Activated CD4-positive, alpha-beta T cell treated with anti-CD3 and anti-CD28 coated beads for 36 hours (primary cell): Measurements from ENCODE around the gene ZNRF2. TPM values are rescaled to one million over a fixed set of nuclear protein-coding genes. Genes with fewer than 3 reads are reported as not detected.
"Not testable (repeated sequence)": the region's sequence is repeated elsewhere in the genome, so short reads cannot be mapped to it uniquely, and the experiment has no call there.

Source experiments
- ATAC-seq: fragments of 200-7000 bp; cut with Tn5 transposase; one replicate; pipeline ENCODE4 v1.10.0; 2021; ENCODE audit warnings: mild to moderate bottlenecking, moderate library complexity
- CTCF ChIA-PET: fragments of 350-600 bp; sonication (Branson Sonifier 250); formaldehyde crosslinking; loops from one replicate; lab custom pipeline; 2021; ENCODE audit warnings: antibody characterized with exemption; lab: Charles Lee
- POLR2A ChIA-PET: fragments of 350-600 bp; sonication (Branson Sonifier 250); formaldehyde crosslinking; loops from one replicate; lab custom pipeline; 2021; ENCODE audit warnings: antibody characterized with exemption, inconsistent platforms; lab: Charles Lee
- DNase-seq: peaks from one replicate; pipeline ENCODE4 v3.0.0-alpha.2; 2020
- H3K27ac Mint-ChIP-seq: one replicate; pipeline ENCODE4 v1.8.0; 2021; ENCODE audit warnings: mixed read lengths
- H3K27me3 Mint-ChIP-seq: one replicate; pipeline ENCODE4 v1.8.0; 2021; ENCODE audit warnings: mixed read lengths
- H3K36me3 Mint-ChIP-seq: one replicate; pipeline ENCODE4 v1.8.0; 2021; ENCODE audit warnings: low read depth, mixed read lengths
- H3K4me1 Mint-ChIP-seq: one replicate; pipeline ENCODE4 v1.8.0; 2021; ENCODE audit warnings: mixed read lengths
- H3K4me3 Mint-ChIP-seq: one replicate; pipeline ENCODE4 v1.8.0; 2021; ENCODE audit warnings: mild to moderate bottlenecking, moderate library complexity, mixed read lengths
- H3K9me3 Mint-ChIP-seq: one replicate; pipeline ENCODE4 v1.8.0; 2021; ENCODE audit warnings: low read depth, mixed read lengths
- intact Hi-C, 2 experiments: fragments of 100-400 bp; cut with DNase I in 1 of 2; cut with micrococcal nuclease in 1 of 2; formaldehyde crosslinking; loops; one replicate each; pipeline versions ENCODE4 v1.14.2 to v1.15.1; 2022 to 2024; cut with DNase I, micrococcal nuclease
- total RNA-seq, 2 experiments: library from RNA; stranded (reverse); gene quantifications; one replicate each; pipeline ENCODE4 v1.2.3, GENCODE V29; 2021

The ZNRF2 gene
- total RNA-seq, 2 experiments from 2014 or later: 8.1 to 8.8 TPM

- CTCF ChIA-PET, POLR2A ChIA-PET, intact Hi-C loops, ATAC-seq, DNase-seq, H3K27me3 Mint-ChIP-seq, H3K4me3 Mint-ChIP-seq, H3K4me1 Mint-ChIP-seq, H3K9me3 Mint-ChIP-seq, H3K27ac Mint-ChIP-seq, H3K36me3 Mint-ChIP-seq: not testable (repeated sequence)
Measured at GRCh38 chr7:30380824-30381223, 96.4 kb downstream of the ZNRF2 start.

GRCh38 chr7:30382607-30383006 lies 98.2 kb downstream of the ZNRF2 start:
- Mint-ChIP-seq H3K9me3 (peaks cover 4% of the 10 kb centered on the region), H3K4me1 (no peaks in the 10 kb centered on the region), H3K4me3 (no peak overlapping the region), H3K27ac (no peak overlapping the region), H3K36me3 (no peaks in the 10 kb centered on the region), H3K27me3 (no peaks in the 10 kb centered on the region)
- ATAC-seq (no peak), DNase-seq (no peak)
- intact Hi-C loops: no loop called here
- ChIA-PET POLR2A (no interaction called here), CTCF (no interaction called here)

GRCh38 chr7:30389791-30390190 lies 105.4 kb downstream of the ZNRF2 start:
- H3K4me1 Mint-ChIP-seq: no peaks in the 10 kb centered on the region
- POLR2A ChIA-PET: no interaction called here
- ATAC-seq (no peak), DNase-seq (no peak)
- no peaks in the 10 kb centered on the region for H3K36me3 Mint-ChIP-seq
- intact Hi-C loops: no loop called here
- H3K27ac Mint-ChIP-seq: no peak overlapping the region
- CTCF ChIA-PET: interaction anchor here (0.6 kb wide), 1 partner anchor 47 kb away, joined by 3 read pairs; no protein-coding TSS in a partner anchor
- no peaks in the 10 kb centered on the region for H3K9me3 Mint-ChIP-seq
- H3K4me3 Mint-ChIP-seq: no peak overlapping the region
- no peaks in the 10 kb centered on the region for H3K27me3 Mint-ChIP-seq

GRCh38 chr7:30390736-30391636 lies 106.6 kb downstream of the ZNRF2 start:
- DNase-seq: no peak
- Mint-ChIP-seq H3K9me3 (no peaks in the 10 kb centered on the region), H3K36me3 (no peaks in the 10 kb centered on the region), H3K27ac (no peak overlapping the region), H3K4me1 (no peaks in the 10 kb centered on the region), H3K27me3 (no peaks in the 10 kb centered on the region), H3K4me3 (no peak overlapping the region)
- intact Hi-C loops: no loop called here
- ATAC-seq: peak; percentile 30
- ChIA-PET POLR2A (interaction anchor here (0.6 kb wide), 1 partner anchor 31 kb away, joined by 3 read pairs; no protein-coding TSS in a partner anchor), CTCF (interaction anchor here (0.9 to 1.0 kb wide), 2 partner anchors 14 to 85 kb away, joined by 3 to 4 read pairs; no protein-coding TSS in a partner anchor)

- no peaks in the 10 kb centered on the region for H3K4me1 Mint-ChIP-seq
- no peaks in the 10 kb centered on the region for H3K9me3 Mint-ChIP-seq
- ChIA-PET POLR2A (no interaction called here), CTCF (interaction anchor here (1.0 kb wide), 1 partner anchor 13 kb away, joined by 4 read pairs; no protein-coding TSS in a partner anchor)
- H3K27ac Mint-ChIP-seq: no peak overlapping the region
- no peak overlapping the region for H3K4me3 Mint-ChIP-seq
- no peak for ATAC-seq
- no peaks in the 10 kb centered on the region for H3K27me3 Mint-ChIP-seq
- H3K36me3 Mint-ChIP-seq: no peaks in the 10 kb centered on the region
- no peak for DNase-seq
- intact Hi-C loops: no loop called here
Measured at GRCh38 chr7:30391806-30392205, 107.4 kb downstream of the ZNRF2 start.

- POLR2A ChIA-PET: no interaction called here
- CTCF ChIA-PET: interaction anchor here (0.7 to 0.8 kb wide), 2 partner anchors 168 to 172 kb away, joined by 3 to 4 read pairs; no protein-coding TSS in a partner anchor
- intact Hi-C loops: no loop called here
- no peaks in the 10 kb centered on the region for H3K4me1 Mint-ChIP-seq
- no peak overlapping the region for H3K27ac Mint-ChIP-seq
- no peaks in the 10 kb centered on the region for H3K27me3 Mint-ChIP-seq
- no peaks in the 10 kb centered on the region for H3K36me3 Mint-ChIP-seq
- H3K9me3 Mint-ChIP-seq: no peaks in the 10 kb centered on the region
- ATAC-seq: no peak
- no peak overlapping the region for H3K4me3 Mint-ChIP-seq
- DNase-seq: no peak
Measured at GRCh38 chr7:30395676-30396075, 111.3 kb downstream of the ZNRF2 start.

GRCh38 chr7:30396389-30396788 lies 112.0 kb downstream of the ZNRF2 start:
- Mint-ChIP-seq H3K27me3 (no peaks in the 10 kb centered on the region), H3K27ac (no peak overlapping the region), H3K4me3 (no peak overlapping the region), H3K36me3 (no peaks in the 10 kb centered on the region), H3K9me3 (no peaks in the 10 kb centered on the region), H3K4me1 (no peaks in the 10 kb centered on the region)
- intact Hi-C loops: no loop called here
- POLR2A ChIA-PET: interaction anchor here (0.8 kb wide), 1 partner anchor 88 kb away, joined by 3 read pairs; no protein-coding TSS in a partner anchor
- CTCF ChIA-PET: interaction anchor here (0.6 to 0.8 kb wide), 3 partner anchors 167 to 311 kb away, joined by 3 to 4 read pairs (median 3); no protein-coding TSS in a partner anchor
- ATAC-seq (no peak), DNase-seq (no peak)

- CTCF ChIA-PET: no interaction called here
- intact Hi-C loops: no loop called here
- Mint-ChIP-seq H3K4me1 (peaks cover 5% of the 10 kb centered on the region), H3K27ac (no peak overlapping the region), H3K27me3 (no peaks in the 10 kb centered on the region), H3K36me3 (peaks cover 5% of the 10 kb centered on the region), H3K4me3 (no peak overlapping the region), H3K9me3 (no peaks in the 10 kb centered on the region)
- POLR2A ChIA-PET: no interaction called here
- ATAC-seq (no peak), DNase-seq (no peak)
Measured at GRCh38 chr7:30403477-30403876, 119.1 kb downstream of the ZNRF2 start.

GRCh38 chr7:30405179-30405578 lies 120.8 kb downstream of the ZNRF2 start:
- Mint-ChIP-seq H3K36me3 (peaks cover 5% of the 10 kb centered on the region), H3K27me3 (no peaks in the 10 kb centered on the region), H3K27ac (no peak overlapping the region), H3K4me3 (no peak overlapping the region), H3K9me3 (no peaks in the 10 kb centered on the region), H3K4me1 (peaks cover 5% of the 10 kb centered on the region)
- intact Hi-C loops: no loop called here
- POLR2A ChIA-PET: no interaction called here
- CTCF ChIA-PET: interaction anchor here (1.2 kb wide), 1 partner anchor 14 kb away, joined by 4 read pairs; no protein-coding TSS in a partner anchor
- DNase-seq (no peak), ATAC-seq (no peak)

GRCh38 chr7:30406664-30407425 lies 122.4 kb downstream of the ZNRF2 start:
- no peaks in the 10 kb centered on the region for H3K27me3 Mint-ChIP-seq
- DNase-seq: no peak
- ChIA-PET POLR2A (no interaction called here), CTCF (no interaction called here)
- no peak for ATAC-seq
- peaks cover 5% of the 10 kb centered on the region for H3K36me3 Mint-ChIP-seq
- H3K27ac Mint-ChIP-seq: no peak overlapping the region
- intact Hi-C loops: no loop called here
- no peak overlapping the region for H3K4me3 Mint-ChIP-seq
- peaks cover under 1% of the 10 kb centered on the region for H3K4me1 Mint-ChIP-seq
- H3K9me3 Mint-ChIP-seq: no peaks in the 10 kb centered on the region

GRCh38 chr7:30411173-30411572 lies 126.8 kb downstream of the ZNRF2 start:
- intact Hi-C loops: loop anchor here in 1 of 2 experiments (5.0 kb wide), 1 partner anchor 249 kb away; no protein-coding TSS in a partner anchor
- POLR2A ChIA-PET: no interaction called here
- H3K4me1 Mint-ChIP-seq: no peaks in the 10 kb centered on the region
- no peaks in the 10 kb centered on the region for H3K27me3 Mint-ChIP-seq
- no peak overlapping the region for H3K4me3 Mint-ChIP-seq
- no peak overlapping the region for H3K27ac Mint-ChIP-seq
- no peak for ATAC-seq
- no peaks in the 10 kb centered on the region for H3K36me3 Mint-ChIP-seq
- no peak for DNase-seq
- CTCF ChIA-PET: no interaction called here
- H3K9me3 Mint-ChIP-seq: no peaks in the 10 kb centered on the region
